Upper lobe of right lung (tissue), 1 donor: Measurements from ENCODE around the gene C10orf53. TPM values are rescaled to one million over a fixed set of nuclear protein-coding genes. Genes with fewer than 3 reads are reported as not detected.

Experiments used
- ATAC-seq: fragments of 200-7000 bp; cut with Tn5 transposase; one replicate; pipeline ENCODE4 v1.9.1; 2020; ENCODE audit warnings: mild to moderate bottlenecking, moderate library complexity
- DNase-seq: peaks from one replicate; pipeline ENCODE4 v3.0.0-alpha.2; 2020
- H3K27ac ChIP-seq: fragments of 200-600 bp; one replicate; pipeline ENCODE4 v1.8.0; 2022
- H3K27me3 ChIP-seq: fragments of 200-600 bp; one replicate; pipeline ENCODE4 v1.8.0; 2022; ENCODE audit warnings: mild to moderate bottlenecking
- H3K36me3 ChIP-seq: fragments of 200-600 bp; one replicate; pipeline ENCODE4 v1.8.0; 2022
- H3K4me1 ChIP-seq: fragments of 200-600 bp; one replicate; pipeline ENCODE4 v1.8.0; 2022
- H3K4me3 ChIP-seq: fragments of 200-600 bp; one replicate; pipeline ENCODE4 v1.8.0; 2022; ENCODE audit warnings: mild to moderate bottlenecking
- H3K9me3 ChIP-seq: fragments of 200-600 bp; one replicate; pipeline ENCODE4 v1.8.0; 2022
- CTCF ChIP-seq: fragments of 200-600 bp; IDR thresholded peaks from one replicate; pipeline ENCODE4 v1.8.0; 2022; ENCODE audit warnings: antibody characterized with exemption
- intact Hi-C: fragments of 100-400 bp; cut with DNase I; formaldehyde crosslinking; loops from one replicate; pipeline ENCODE4 v1.11.0; 2022
- total RNA-seq: library from RNA; stranded (reverse); fragmentation: NEBNext Ultra II Directional; extraction: Animal tissue kit (Norgen Biotek cat#: 25700); gene quantifications from one replicate; pipeline ENCODE4 v1.2.1, GENCODE V29; 2021
- donor health status: DM: no; HTN: yes; CAD: no; lungs with severe emphysema.

C10orf53 gene
- total RNA-seq, 1 donor from 2014 or later: not detected

GRCh38 chr10:49663596-49663995, 15.9 kb upstream of the C10orf53 start:
- intact Hi-C loops: no loop called here
- no peak overlapping the region for H3K4me3 ChIP-seq
- H3K27ac ChIP-seq: no peak overlapping the region
- no peaks in the 10 kb centered on the region for H3K9me3 ChIP-seq
- H3K27me3 ChIP-seq: no peaks in the 10 kb centered on the region
- H3K36me3 ChIP-seq: no peaks in the 10 kb centered on the region
- TF ChIP-seq CTCF: no peak
- ATAC-seq: no peak
- no peaks in the 10 kb centered on the region for H3K4me1 ChIP-seq
- DNase-seq: no peak

- intact Hi-C loops: no loop called here
- no peak for ATAC-seq
- no peak for DNase-seq
- Histone ChIP-seq H3K27ac (no peak overlapping the region), H3K36me3 (no peaks in the 10 kb centered on the region), H3K27me3 (no peaks in the 10 kb centered on the region), H3K4me3 (no peak overlapping the region), H3K9me3 (no peaks in the 10 kb centered on the region), H3K4me1 (no peaks in the 10 kb centered on the region)
- no peak for TF ChIP-seq CTCF
These were observed 15.2 kb upstream of the C10orf53 start for GRCh38 chr10:49664006-49664841.

GRCh38 chr10:49664842-49665355, 14.6 kb upstream of the C10orf53 start:
- ATAC-seq: no peak
- no peaks in the 10 kb centered on the region for H3K36me3 ChIP-seq
- TF ChIP-seq CTCF: no peak
- intact Hi-C loops: no loop called here
- H3K4me3 ChIP-seq: no peak overlapping the region
- H3K27me3 ChIP-seq: no peaks in the 10 kb centered on the region
- H3K27ac ChIP-seq: no peak overlapping the region
- no peak for DNase-seq
- H3K4me1 ChIP-seq: no peaks in the 10 kb centered on the region
- H3K9me3 ChIP-seq: no peaks in the 10 kb centered on the region

GRCh38 chr10:49666054-49666615, 13.3 kb upstream of the C10orf53 start:
- no peaks in the 10 kb centered on the region for H3K27me3 ChIP-seq
- no peaks in the 10 kb centered on the region for H3K9me3 ChIP-seq
- TF ChIP-seq CTCF: no peak
- no peaks in the 10 kb centered on the region for H3K4me1 ChIP-seq
- intact Hi-C loops: no loop called here
- H3K36me3 ChIP-seq: no peaks in the 10 kb centered on the region
- no peak overlapping the region for H3K27ac ChIP-seq
- no peak overlapping the region for H3K4me3 ChIP-seq
- ATAC-seq (no peak), DNase-seq (no peak)

GRCh38 chr10:49666685-49667084, 12.8 kb upstream of the C10orf53 start:
- Histone ChIP-seq H3K36me3 (no peaks in the 10 kb centered on the region), H3K9me3 (no peaks in the 10 kb centered on the region), H3K27me3 (no peaks in the 10 kb centered on the region), H3K27ac (no peak overlapping the region), H3K4me3 (no peak overlapping the region), H3K4me1 (no peaks in the 10 kb centered on the region)
- DNase-seq (no peak), ATAC-seq (no peak)
- no peak for TF ChIP-seq CTCF
- intact Hi-C loops: no loop called here
